Naive thymus-derived CD4-positive, alpha-beta T cell (primary cell): Measurements from ENCODE around the gene SNX2. TPM values are rescaled to one million over a fixed set of nuclear protein-coding genes. Genes with fewer than 3 reads are reported as not detected.

Experiments
- ATAC-seq: fragments of 150-1000 bp; cut with Tn5 transposase; 2 replicates; pipeline ENCODE4 v1.10.0; 2021; ENCODE audit warnings: mild to moderate bottlenecking, moderate library complexity
- CTCF ChIA-PET: fragments of 350-600 bp; sonication (Branson Sonifier 250); formaldehyde crosslinking; loops from one replicate; lab custom pipeline; 2021; ENCODE audit warnings: antibody characterized with exemption; lab: Charles Lee
- POLR2A ChIA-PET: fragments of 350-600 bp; sonication (Branson Sonifier 250); formaldehyde crosslinking; loops from one replicate; lab custom pipeline; 2021; ENCODE audit warnings: antibody characterized with exemption, inconsistent platforms; lab: Charles Lee
- DNase-seq, 9 donors: peaks; one replicate each; pipeline versions ENCODE4 v3.0.0 to v3.0.0-alpha.2; 2020 to 2022; ENCODE audit warnings: mixed read lengths in 1 of 9
- H3K27ac ChIP-seq: one replicate; pipeline ENCODE4 v1.7.0; 2013; ENCODE audit warnings: mild to moderate bottlenecking, low read depth, low read length, moderate library complexity
- H3K27me3 ChIP-seq, 2 donors: one replicate each; pipeline ENCODE4 v1.7.0; 2013; ENCODE audit warnings: low read length in 2 of 2, mild to moderate bottlenecking in 2 of 2, moderate library complexity in 2 of 2; ENCODE audit not compliant: control insufficient read depth in 2 of 2, insufficient read depth in 2 of 2
- H3K36me3 ChIP-seq, 3 experiments: 1 replicate in 2 of 3; 2 replicates in 1 of 3; pipeline ENCODE4 v1.7.0; 2013; ENCODE audit warnings: low read length in 3 of 3, mild to moderate bottlenecking in 3 of 3, moderate library complexity in 1 of 3; ENCODE audit not compliant: insufficient read depth in 3 of 3, control insufficient read depth in 2 of 3
- H3K4me1 ChIP-seq, 2 donors: one replicate each; pipeline ENCODE4 v1.7.0; 2013; ENCODE audit warnings: low read length in 2 of 2, mild to moderate bottlenecking in 2 of 2, moderate library complexity in 1 of 2; ENCODE audit not compliant: control insufficient read depth in 2 of 2, insufficient read depth in 2 of 2
- H3K4me3 ChIP-seq: 2 replicates; pipeline ENCODE4 v1.7.0; 2013; ENCODE audit warnings: mild to moderate bottlenecking, low read length
- H3K9me3 ChIP-seq, 3 experiments: 1 replicate in 2 of 3; 2 replicates in 1 of 3; pipeline ENCODE4 v1.7.0; 2013; ENCODE audit warnings: low read length in 3 of 3; ENCODE audit not compliant: control insufficient read depth in 2 of 3
- H3K27ac Mint-ChIP-seq, 9 donors: one replicate each; pipeline ENCODE4 v1.8.0; 2020 to 2022; ENCODE audit warnings: mixed read lengths in 9 of 9, mild to moderate bottlenecking in 8 of 9, moderate library complexity in 5 of 9, inconsistent platforms in 2 of 9
- H3K27me3 Mint-ChIP-seq, 5 donors: one replicate each; pipeline ENCODE4 v1.8.0; 2021 to 2022; ENCODE audit warnings: mixed read lengths in 5 of 5, mild to moderate bottlenecking in 1 of 5
- H3K36me3 Mint-ChIP-seq, 5 donors: one replicate each; pipeline ENCODE4 v1.8.0; 2020 to 2022; ENCODE audit warnings: mixed read lengths in 5 of 5, mild to moderate bottlenecking in 3 of 5, inconsistent platforms in 1 of 5
- H3K4me1 Mint-ChIP-seq, 7 donors: one replicate each; pipeline ENCODE4 v1.8.0; 2020 to 2022; ENCODE audit warnings: mixed read lengths in 7 of 7, mild to moderate bottlenecking in 3 of 7, inconsistent platforms in 1 of 7
- H3K4me3 Mint-ChIP-seq, 10 donors: one replicate each; pipeline ENCODE4 v1.8.0; 2020 to 2022; ENCODE audit warnings: mild to moderate bottlenecking in 10 of 10, mixed read lengths in 10 of 10, moderate library complexity in 6 of 10, inconsistent platforms in 2 of 10
- H3K9me3 Mint-ChIP-seq, 11 donors: one replicate each; pipeline ENCODE4 v1.8.0; 2020 to 2022; ENCODE audit warnings: mixed read lengths in 11 of 11, mild to moderate bottlenecking in 4 of 11, inconsistent platforms in 1 of 11, moderate library complexity in 1 of 11
- intact Hi-C, 2 donors: fragments of 100-400 bp; cut with micrococcal nuclease; formaldehyde crosslinking; loops; one replicate each; pipeline ENCODE4 v1.15.1; 2023
- polyA plus RNA-seq, 2 donors: library from polyadenylated mRNA; unstranded; fragments of 300-500 nt; fragmentation: Illumina TruSeq; gene quantifications; one replicate each; pipeline ENCODE4 v1.2.3, GENCODE V29; 2021
- total RNA-seq, 6 experiments: library from RNA in 5 of 6; stranded (reverse) in 5 of 6; gene quantifications; 1 replicate in 5 of 6; 2 replicates in 1 of 6; pipeline ENCODE4 v1.2.3 and lab custom pipeline; 2021 to 2026

SNX2 gene
- total and polyA plus RNA-seq, 7 experiments from 2014 or later, result 35.7 to 98.6 (median 59.7) TPM

GRCh38 chr5:122815218-122815767 is 40.4 kb downstream of the SNX2 start:
- Mint-ChIP-seq H3K4me1 (peaks cover 0 to 5% (median 0%) of the 10 kb centered on the region in 7 donors), H3K27me3 (no peaks in the 10 kb centered on the region), H3K4me3 (no peak overlapping the region), H3K27ac (no peak overlapping the region), H3K9me3 (no peaks in the 10 kb centered on the region), H3K36me3 (peaks cover 0 to 26% (median 13%) of the 10 kb centered on the region in 5 donors)
- Histone ChIP-seq H3K27me3 (no peaks in the 10 kb centered on the region), H3K4me1 (no peaks in the 10 kb centered on the region), H3K9me3 (no peaks in the 10 kb centered on the region), H3K27ac (no peak overlapping the region), H3K4me3 (no peak overlapping the region), H3K36me3 (peaks cover 0 to 18% (median 12%) of the 10 kb centered on the region in 3 experiments)
- ChIA-PET POLR2A (no interaction called here), CTCF (no interaction called here)
- intact Hi-C loops, result no loop called here
- no peak for DNase-seq
- no peak for ATAC-seq

GRCh38 chr5:122816756-122817155 is 41.9 kb downstream of the SNX2 start:
- Histone ChIP-seq H3K4me1 (no peaks in the 10 kb centered on the region), H3K4me3 (no peak overlapping the region), H3K9me3 (no peaks in the 10 kb centered on the region), H3K27me3 (no peaks in the 10 kb centered on the region), H3K27ac (no peak overlapping the region), H3K36me3 (peaks cover 0 to 23% (median 16%) of the 10 kb centered on the region in 3 experiments)
- no peak for DNase-seq
- no peaks in the 10 kb centered on the region for H3K27me3 Mint-ChIP-seq
- ATAC-seq, result no peak
- peaks cover 0 to 5% (median 0%) of the 10 kb centered on the region in 7 donors for H3K4me1 Mint-ChIP-seq
- intact Hi-C loops, result no loop called here
- H3K36me3 Mint-ChIP-seq, result peaks cover 0 to 35% (median 16%) of the 10 kb centered on the region in 5 donors
- no peaks in the 10 kb centered on the region for H3K9me3 Mint-ChIP-seq
- POLR2A ChIA-PET, result interaction anchor here (0.5 kb wide), 1 partner anchor 601 kb away, joined by 3 read pairs; no protein-coding TSS in a partner anchor
- H3K27ac Mint-ChIP-seq, result no peak overlapping the region
- CTCF ChIA-PET, result interaction anchor here (1.3 kb wide), 1 partner anchor 41 kb away, joined by 3 read pairs; no protein-coding TSS in a partner anchor
- H3K4me3 Mint-ChIP-seq, result no peak overlapping the region

- Histone ChIP-seq H3K27ac (no peak overlapping the region), H3K4me3 (no peak overlapping the region), H3K36me3 (peaks cover 4 to 19% (median 10%) of the 10 kb centered on the region in 3 experiments), H3K4me1 (no peaks in the 10 kb centered on the region), H3K27me3 (no peaks in the 10 kb centered on the region), H3K9me3 (no peaks in the 10 kb centered on the region)
- CTCF ChIA-PET, result no interaction called here
- H3K4me1 Mint-ChIP-seq, result no peaks in the 10 kb centered on the region
- POLR2A ChIA-PET, result no interaction called here
- H3K36me3 Mint-ChIP-seq, result peaks cover 0 to 11% (median 8%) of the 10 kb centered on the region in 5 donors
- H3K27ac Mint-ChIP-seq, result no peak overlapping the region
- no peaks in the 10 kb centered on the region for H3K9me3 Mint-ChIP-seq
- no peak overlapping the region for H3K4me3 Mint-ChIP-seq
- DNase-seq (no peak), ATAC-seq (no peak)
- intact Hi-C loops, result no loop called here
- H3K27me3 Mint-ChIP-seq, result no peaks in the 10 kb centered on the region
Measured at GRCh38 chr5:122831984-122832383, 57.1 kb downstream of the SNX2 start.

GRCh38 chr5:122835681-122836080 is 60.8 kb downstream of the SNX2 start:
- ChIA-PET CTCF (interaction anchor here (0.7 kb wide), 1 partner anchor 15 kb away, joined by 3 read pairs; no protein-coding TSS in a partner anchor), POLR2A (no interaction called here)
- Histone ChIP-seq H3K4me3 (no peak overlapping the region), H3K9me3 (no peaks in the 10 kb centered on the region), H3K27ac (no peak overlapping the region), H3K27me3 (no peaks in the 10 kb centered on the region), H3K36me3 (no peaks in the 10 kb centered on the region), H3K4me1 (no peaks in the 10 kb centered on the region)
- intact Hi-C loops, result no loop called here
- peaks cover 0 to 4% (median 0%) of the 10 kb centered on the region in 7 donors for H3K4me1 Mint-ChIP-seq
- no peak for ATAC-seq
- no peak overlapping the region for H3K27ac Mint-ChIP-seq
- no peak for DNase-seq
- peaks cover 0 to 4% (median 0%) of the 10 kb centered on the region in 11 donors for H3K9me3 Mint-ChIP-seq
- peaks cover 0 to 11% (median 6%) of the 10 kb centered on the region in 5 donors for H3K27me3 Mint-ChIP-seq
- H3K36me3 Mint-ChIP-seq, result peaks cover 0 to 5% (median 0%) of the 10 kb centered on the region in 5 donors
- no peak overlapping the region for H3K4me3 Mint-ChIP-seq

- Histone ChIP-seq H3K36me3 (no peaks in the 10 kb centered on the region), H3K4me1 (no peaks in the 10 kb centered on the region), H3K27me3 (no peaks in the 10 kb centered on the region), H3K4me3 (no peak overlapping the region), H3K9me3 (no peaks in the 10 kb centered on the region), H3K27ac (no peak overlapping the region)
- peaks cover 0 to 4% (median 0%) of the 10 kb centered on the region in 7 donors for H3K4me1 Mint-ChIP-seq
- H3K4me3 Mint-ChIP-seq, result no peak overlapping the region
- no peak for DNase-seq
- H3K27ac Mint-ChIP-seq, result no peak overlapping the region
- ChIA-PET POLR2A (no interaction called here), CTCF (no interaction called here)
- no peak for ATAC-seq
- H3K36me3 Mint-ChIP-seq, result peaks cover 0 to 6% (median 0%) of the 10 kb centered on the region in 5 donors
- intact Hi-C loops, result no loop called here
- H3K27me3 Mint-ChIP-seq, result peaks cover 0 to 16% (median 7%) of the 10 kb centered on the region in 5 donors
- peaks cover 0 to 4% (median 0%) of the 10 kb centered on the region in 11 donors for H3K9me3 Mint-ChIP-seq
Measured at GRCh38 chr5:122836947-122837346, 62.1 kb downstream of the SNX2 start.

- no peaks in the 10 kb centered on the region for H3K36me3 ChIP-seq
- H3K9me3 ChIP-seq, result no peaks in the 10 kb centered on the region
- POLR2A ChIA-PET, result no interaction called here
- peaks cover 10% of the 10 kb centered on the region in 2 donors for H3K4me1 ChIP-seq
- ATAC-seq (no peak), DNase-seq (no peak)
- H3K36me3 Mint-ChIP-seq, result peaks cover 0 to 6% (median 4%) of the 10 kb centered on the region in 5 donors
- H3K4me3 ChIP-seq, result no peak overlapping the region
- H3K27me3 Mint-ChIP-seq, result peaks cover 3 to 30% (median 12%) of the 10 kb centered on the region in 5 donors
- H3K27me3 ChIP-seq, result no peaks in the 10 kb centered on the region
- intact Hi-C loops, result loop anchor here in 1 of 2 donors (10.0 kb wide), 1 partner anchor 585 kb away; the partner anchor contains the start of gene CEP120
- H3K27ac ChIP-seq, result no peak overlapping the region
- CTCF ChIA-PET, result no interaction called here
- peaks cover 6 to 16% (median 12%) of the 10 kb centered on the region in 7 donors for H3K4me1 Mint-ChIP-seq
- no peak overlapping the region for H3K27ac Mint-ChIP-seq
- H3K4me3 Mint-ChIP-seq, result no peak overlapping the region
- H3K9me3 Mint-ChIP-seq, result peaks cover 0 to 4% (median 0%) of the 10 kb centered on the region in 11 donors
Measured at GRCh38 chr5:122839731-122840130, 64.9 kb downstream of the SNX2 start.
